ENCODE results near the gene VPS37B. TPM values are rescaled to one million over a fixed set of nuclear protein-coding genes. Genes with fewer than 3 reads are reported as not detected.

Gene VPS37B
- total RNA-seq, 4 donors from 2014 or later: 24.5 to 28.4 (median 25.8) TPM

DNA sequence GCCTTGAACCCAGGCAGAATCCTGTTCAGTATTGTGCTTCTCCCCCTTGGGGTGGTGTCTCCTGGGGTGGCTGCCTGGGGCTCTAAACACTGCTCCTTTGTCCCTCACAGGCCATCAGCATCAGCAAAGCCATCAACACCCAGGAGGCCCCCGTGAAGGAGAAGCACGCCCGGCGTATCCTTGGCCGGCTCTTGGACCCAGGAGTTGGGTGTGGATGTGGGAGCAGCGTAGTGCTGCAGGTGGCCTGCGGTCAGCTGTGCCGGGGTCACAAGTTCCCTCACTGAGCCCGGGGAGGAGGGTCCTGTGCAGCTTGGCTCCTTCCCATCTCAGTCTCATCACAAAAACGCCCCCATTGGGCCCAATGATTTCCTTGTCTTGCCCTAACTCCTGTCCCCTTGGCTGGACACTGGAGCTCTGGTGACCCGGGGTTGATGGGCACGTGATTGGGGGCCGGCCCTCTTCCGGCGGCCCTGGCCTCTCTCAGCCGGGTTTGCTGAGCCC lies 48.0 kb downstream of the VPS37B start:
- H3K27ac ChIP-seq: no peak overlapping the region
- H3K4me1 ChIP-seq: peaks cover 0 to 42% (median 17%) of the 10 kb centered on the region in 4 donors
- H3K36me3 ChIP-seq: no peaks in the 10 kb centered on the region
- H3K9me3 ChIP-seq: no peaks in the 10 kb centered on the region
- TF ChIP-seq POLR2A (IDR thresholded peaks at IDR 0.05) (no peak), EP300 (IDR thresholded peaks at IDR 0.05) (no peak), CTCF (IDR thresholded peaks at IDR 0.05) (no peak)
- DNase-seq (ENCODE audit: low spot score in 2 of 2): no peak
- 49 to 68% methylated on average over 10 to 16 of the region's 16 CpGs for WGBS, 2 donors
- H3K27me3 ChIP-seq: no peaks in the 10 kb centered on the region
- H3K4me3 ChIP-seq: no peak overlapping the region

DNA sequence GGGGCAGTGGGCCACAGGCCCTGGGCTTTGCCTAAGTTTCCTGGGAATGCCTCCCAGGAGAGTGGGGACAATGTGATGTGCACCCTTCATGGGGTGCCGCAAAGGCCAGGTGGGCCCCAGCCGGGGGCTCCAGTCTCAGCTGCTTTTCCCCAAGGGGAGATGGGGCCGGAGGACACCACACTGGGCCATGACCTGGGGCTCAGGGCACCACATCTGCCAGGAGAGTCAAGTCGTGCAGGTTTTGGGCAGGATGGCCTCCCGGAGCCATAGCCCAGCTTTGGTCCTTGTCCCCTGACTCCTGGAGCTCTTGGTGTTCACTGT lies 48.4 kb downstream of the VPS37B start:
- DNase-seq (ENCODE audit: low spot score in 2 of 2): no peak
- H3K27ac ChIP-seq: no peak overlapping the region
- no peaks in the 10 kb centered on the region for H3K9me3 ChIP-seq
- H3K4me1 ChIP-seq: peaks cover 0 to 40% (median 17%) of the 10 kb centered on the region in 4 donors
- TF ChIP-seq POLR2A (IDR thresholded peaks at IDR 0.05): no peak
- no peak for TF ChIP-seq CTCF (IDR thresholded peaks at IDR 0.05)
- TF ChIP-seq EP300 (IDR thresholded peaks at IDR 0.05): no peak
- 80 to 90% methylated on average over 3 to 5 of the region's 5 CpGs for WGBS, 2 donors
- H3K36me3 ChIP-seq: no peaks in the 10 kb centered on the region
- no peak overlapping the region for H3K4me3 ChIP-seq
- no peaks in the 10 kb centered on the region for H3K27me3 ChIP-seq

DNA sequence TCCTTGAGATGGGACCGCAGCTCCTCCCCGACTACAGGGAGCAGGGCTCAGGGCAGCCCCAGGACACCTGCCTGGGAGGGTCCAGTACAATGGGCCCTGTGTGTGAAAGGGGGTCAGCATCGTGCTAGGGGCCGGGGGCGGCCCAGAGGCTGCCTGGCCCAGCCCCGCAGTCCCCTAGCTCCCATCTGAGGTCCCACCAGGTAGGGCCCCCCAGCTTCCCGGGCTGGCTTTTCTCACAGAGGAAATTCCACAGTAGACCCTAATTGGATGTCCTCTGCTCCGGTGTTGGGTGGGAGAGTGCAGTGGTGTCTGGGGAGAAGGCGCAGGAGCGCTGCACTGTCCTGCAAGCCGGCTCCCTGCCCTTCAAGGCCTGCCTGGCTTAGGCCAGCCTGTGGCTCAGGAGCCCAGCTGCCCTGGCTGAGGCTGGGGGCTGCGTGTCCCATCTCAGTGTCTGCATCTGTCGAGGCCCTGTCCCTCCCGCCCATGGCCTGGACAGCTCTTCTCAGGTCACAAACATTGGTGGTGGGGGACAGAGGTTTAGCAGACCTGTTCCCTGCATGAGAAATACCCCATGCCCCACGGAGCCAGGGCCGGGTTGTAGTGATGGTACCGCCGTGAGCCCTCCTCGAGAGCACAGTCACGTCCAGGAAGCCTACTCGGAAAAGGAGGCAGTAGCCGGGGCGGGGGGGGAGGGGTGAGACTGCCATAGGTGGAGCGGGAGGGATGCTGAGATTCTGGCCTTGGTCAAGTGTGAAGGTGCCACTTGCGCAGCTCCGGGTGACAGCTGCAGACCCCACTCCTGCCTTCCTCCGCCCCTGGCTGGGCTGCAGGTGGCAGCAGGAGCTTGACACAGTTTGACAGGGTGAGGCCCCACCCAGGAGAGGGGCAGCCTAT lies 49.1 kb downstream of the VPS37B start:
- H3K9me3 ChIP-seq: no peaks in the 10 kb centered on the region
- H3K36me3 ChIP-seq: no peaks in the 10 kb centered on the region
- H3K27me3 ChIP-seq: no peaks in the 10 kb centered on the region
- WGBS, 2 donors: 85 to 86% methylated on average over 22 to 24 of the region's 27 CpGs
- DNase-seq (ENCODE audit: low spot score in 2 of 2): no peak
- H3K4me3 ChIP-seq: no peak overlapping the region
- no peak for TF ChIP-seq POLR2A (IDR thresholded peaks at IDR 0.05)
- no peak for TF ChIP-seq EP300 (IDR thresholded peaks at IDR 0.05)
- TF ChIP-seq CTCF (IDR thresholded peaks at IDR 0.05): no peak
- no peak overlapping the region for H3K27ac ChIP-seq
- peaks cover 0 to 40% (median 12%) of the 10 kb centered on the region in 4 donors for H3K4me1 ChIP-seq

DNA sequence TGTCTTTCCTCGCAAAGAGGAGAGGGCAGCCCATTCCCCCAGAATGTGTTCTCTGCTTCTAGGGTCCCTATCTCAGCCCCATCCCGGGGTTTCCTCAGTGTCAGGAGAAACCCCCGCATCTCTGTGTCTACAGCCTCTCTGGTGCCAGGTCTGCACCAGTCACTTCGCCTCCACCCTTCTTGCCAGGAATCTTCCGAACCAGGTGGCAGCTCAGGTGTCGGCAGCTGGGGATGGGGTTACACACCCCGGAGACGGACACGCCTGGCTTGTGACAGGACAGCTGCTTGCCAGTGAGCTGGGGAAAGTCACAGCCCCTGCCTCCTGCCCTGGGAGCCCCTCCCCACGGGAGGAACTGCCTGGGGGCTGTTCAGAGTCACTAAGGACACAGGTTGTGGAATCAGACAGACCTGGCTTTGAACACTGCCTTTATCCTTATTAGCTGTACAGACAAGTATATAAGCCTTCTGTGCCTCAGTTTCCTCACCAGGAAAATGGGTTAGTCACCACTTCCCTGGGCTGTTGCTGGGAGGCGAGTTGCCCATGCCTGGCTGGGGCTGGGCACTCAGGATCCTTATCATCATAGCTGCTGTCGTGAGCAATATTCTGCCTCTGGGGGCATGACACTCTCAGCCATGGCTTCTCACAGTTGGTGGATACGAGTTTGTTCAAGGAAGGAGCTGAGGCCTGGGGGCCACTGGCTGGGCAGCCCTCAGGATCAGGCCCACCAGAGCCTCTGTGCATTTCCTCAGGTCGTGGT lies 49.9 kb downstream of the VPS37B start:
- WGBS, 2 donors: 84 to 86% methylated on average over 9 to 14 of the region's 14 CpGs
- peak overlapping the region in 1 of 4 donors; percentile 46 for H3K27ac ChIP-seq
- H3K4me3 ChIP-seq: no peak overlapping the region
- no peaks in the 10 kb centered on the region for H3K27me3 ChIP-seq
- DNase-seq (ENCODE audit: low spot score in 2 of 2): no peak
- H3K9me3 ChIP-seq: no peaks in the 10 kb centered on the region
- TF ChIP-seq POLR2A (IDR thresholded peaks at IDR 0.05) (no peak), EP300 (IDR thresholded peaks at IDR 0.05) (no peak), CTCF (IDR thresholded peaks at IDR 0.05) (no peak)
- H3K4me1 ChIP-seq: peaks cover 0 to 38% (median 7%) of the 10 kb centered on the region in 4 donors
- no peaks in the 10 kb centered on the region for H3K36me3 ChIP-seq
